Activated T-helper 1 cell treated with anti-CD3 and anti-CD28 coated beads, Interleukin-2, amount 50 U/mL, for 16 hours (primary cell): ENCODE measurements around the gene PADI2.
A peak's percentile ranks its signal among the peaks of the same experiment; 100 is the strongest.

Experiments used
- DNase-seq, 2 donors: peaks; one replicate each; pipeline ENCODE4 v3.0.0-alpha.2; 2020; ENCODE audit warnings: low read depth in 1 of 2, low spot score in 1 of 2

PADI2 gene

GRCh38 chr1:17059391-17060305, 59.6 kb downstream of the PADI2 start:
- DNase-seq = no peak

- no peak for DNase-seq
Observed at GRCh38 chr1:17056551-17056950, 62.7 kb downstream of the PADI2 start.

- DNase-seq = no peak
Observed at GRCh38 chr1:17055801-17056200, 63.5 kb downstream of the PADI2 start.

- DNase-seq = peak; percentile 97 to 99
Observed at GRCh38 chr1:17053685-17054410, 65.4 kb downstream of the PADI2 start, which contains the start of gene SDHB. TSS of gene SDHB (minus strand) at chr1:17054032. CDS start at chr1:17054019, 13 bp downstream.

- DNase-seq = no peak
Observed at GRCh38 chr1:17053086-17053684, 66.1 kb downstream of the PADI2 start.

- no peak for DNase-seq
Observed at GRCh38 chr1:17052641-17053040, 66.6 kb downstream of the PADI2 start.

GRCh38 chr1:17052038-17052437, 67.2 kb downstream of the PADI2 start:
- DNase-seq = no peak

- DNase-seq = no peak
Observed at GRCh38 chr1:17047924-17048323, 71.3 kb downstream of the PADI2 start.

- no peak for DNase-seq
Observed at GRCh38 chr1:17046334-17046657, 73.0 kb downstream of the PADI2 start.

- DNase-seq = no peak
Observed at GRCh38 chr1:17045634-17046333, 73.5 kb downstream of the PADI2 start.

- DNase-seq = no peak
Observed at GRCh38 chr1:17045150-17045549, 74.1 kb downstream of the PADI2 start.

GRCh38 chr1:17043676-17044075, 75.6 kb downstream of the PADI2 start:
- no peak for DNase-seq

GRCh38 chr1:17040135-17040534, 79.1 kb downstream of the PADI2 start:
- no peak for DNase-seq

- DNase-seq = no peak
Observed at GRCh38 chr1:17039522-17039921, 79.7 kb downstream of the PADI2 start.

- DNase-seq = no peak
Observed at GRCh38 chr1:17033481-17033880, 85.8 kb downstream of the PADI2 start.

- no peak for DNase-seq
Observed at GRCh38 chr1:17032741-17033140, 86.5 kb downstream of the PADI2 start.

- DNase-seq = no peak
Observed at GRCh38 chr1:17031436-17031835, 87.8 kb downstream of the PADI2 start.

GRCh38 chr1:17030206-17030605, 89.0 kb downstream of the PADI2 start:
- no peak for DNase-seq

GRCh38 chr1:17028662-17029188, 90.5 kb downstream of the PADI2 start:
- no peak for DNase-seq

GRCh38 chr1:17027900-17028299, 91.4 kb downstream of the PADI2 start:
- no peak for DNase-seq

- no peak for DNase-seq
Observed at GRCh38 chr1:17027403-17027802, 91.8 kb downstream of the PADI2 start.
